HL-60/S4 (cell line): ENCODE measurements around the gene ATP6V0C.

Source experiments
- in situ Hi-C: fragments of 300-500 bp; cut with MboI; formaldehyde crosslinking; loops from 2 replicates; pipeline ENCODE4 v1.14.3; 2022; ENCODE audit warnings: low sequenced_read_pairs

ATP6V0C gene

DNA sequence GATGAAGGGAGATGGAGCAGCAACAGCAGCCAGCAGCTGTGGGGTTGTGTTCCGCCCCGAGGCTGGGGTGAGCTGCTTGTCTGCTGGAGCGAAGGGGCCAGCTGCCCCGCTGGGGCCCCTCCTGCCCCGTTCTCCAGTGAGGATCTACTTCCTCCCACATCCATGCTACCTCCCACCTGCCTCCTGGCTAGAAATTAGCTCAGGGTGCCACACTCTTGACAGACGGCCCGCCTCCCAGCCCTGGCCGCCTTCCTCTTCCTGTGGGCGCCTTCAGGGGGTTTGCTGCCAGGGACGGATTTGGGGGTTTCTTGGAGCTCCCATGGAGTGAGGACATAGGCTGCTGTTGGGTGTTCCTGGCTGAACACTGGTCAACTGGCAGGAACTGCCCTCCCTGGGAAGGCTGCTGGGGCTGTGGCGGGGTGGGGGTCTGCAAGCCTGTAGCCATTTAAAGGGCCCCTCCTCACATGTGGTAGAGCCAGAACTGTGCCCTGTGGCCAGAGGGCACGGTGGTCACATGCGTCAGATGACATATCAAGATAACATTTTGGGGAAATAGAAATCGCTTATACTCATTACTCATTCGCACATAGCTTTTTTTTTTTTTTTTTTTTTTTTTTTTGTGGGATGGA lies 25.7 kb upstream of the ATP6V0C start:
- in situ Hi-C loops: loop anchor here (25.0 kb wide), 1 partner anchor 476 kb away; the partner anchor contains the start of genes NPW and ZNF598

DNA sequence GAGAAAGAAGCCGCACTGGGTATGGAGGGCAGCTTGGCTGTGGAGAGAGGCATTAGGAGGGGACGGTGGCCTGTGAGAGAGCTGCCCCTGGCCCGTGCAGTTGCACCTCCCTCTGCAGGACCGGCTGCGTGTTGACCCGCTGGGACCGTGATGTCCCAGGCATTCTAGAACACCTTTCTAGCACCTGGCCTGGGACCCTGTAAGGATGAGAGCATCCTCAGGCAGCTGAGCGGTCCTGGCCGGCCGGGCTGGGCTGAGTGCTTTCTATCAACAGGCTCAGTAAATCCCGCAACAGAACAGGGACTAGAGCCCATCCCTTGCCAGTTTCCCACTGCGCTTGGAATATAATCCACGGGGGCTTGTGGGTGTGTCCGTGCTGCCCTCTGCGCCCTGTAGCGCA lies 24.2 kb upstream of the ATP6V0C start:
- in situ Hi-C loops: loop anchor here (25.0 kb wide), 1 partner anchor 477 kb away; the partner anchor contains the start of genes NPW and ZNF598

DNA sequence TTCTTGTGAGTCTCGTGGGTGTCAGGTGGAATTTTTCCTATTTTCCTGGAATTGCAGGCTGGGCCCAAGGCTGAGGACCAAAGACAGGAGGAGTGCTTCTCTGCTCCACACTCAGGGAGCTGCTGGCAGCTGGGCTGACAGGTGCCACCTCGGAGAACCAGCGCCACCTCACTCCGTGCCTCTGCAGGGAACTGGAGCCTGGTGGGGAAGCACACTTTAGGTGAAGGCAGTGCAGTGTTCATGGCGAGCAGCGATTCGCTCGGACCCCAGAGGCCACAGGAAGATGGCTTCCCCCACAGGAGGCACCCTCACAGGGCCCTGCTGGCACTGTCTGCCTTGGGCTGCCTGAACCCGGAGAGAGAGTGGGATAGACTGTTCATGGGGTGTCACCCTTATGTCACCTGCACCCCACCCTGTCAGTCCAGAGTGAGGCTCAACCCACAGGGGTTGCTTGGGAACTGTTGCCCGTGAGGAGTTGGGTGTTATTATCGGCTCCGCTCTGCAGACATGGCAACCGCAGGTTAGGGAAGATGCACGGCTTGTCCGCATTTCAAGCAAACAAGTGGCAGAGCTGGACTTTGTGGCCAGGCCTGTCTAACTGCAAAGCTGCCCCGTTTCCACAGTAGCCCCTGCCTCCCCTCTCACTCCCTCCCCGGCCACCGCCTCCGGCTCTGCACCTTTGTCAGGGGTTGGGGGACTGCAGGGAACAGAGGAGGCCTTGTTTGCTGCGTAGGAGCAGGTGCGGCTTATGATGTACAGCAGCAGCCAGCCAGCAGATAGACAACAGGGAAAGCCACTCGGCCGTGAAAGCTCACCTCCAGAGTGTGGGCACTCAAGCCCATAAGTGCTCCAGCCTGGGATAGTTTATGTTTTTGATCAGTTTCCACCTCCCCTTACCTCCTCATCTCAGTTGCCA lies 23.3 kb upstream of the ATP6V0C start:
- in situ Hi-C loops: loop anchor here (25.0 kb wide), 1 partner anchor 478 kb away; the partner anchor contains the start of genes NPW and ZNF598

DNA sequence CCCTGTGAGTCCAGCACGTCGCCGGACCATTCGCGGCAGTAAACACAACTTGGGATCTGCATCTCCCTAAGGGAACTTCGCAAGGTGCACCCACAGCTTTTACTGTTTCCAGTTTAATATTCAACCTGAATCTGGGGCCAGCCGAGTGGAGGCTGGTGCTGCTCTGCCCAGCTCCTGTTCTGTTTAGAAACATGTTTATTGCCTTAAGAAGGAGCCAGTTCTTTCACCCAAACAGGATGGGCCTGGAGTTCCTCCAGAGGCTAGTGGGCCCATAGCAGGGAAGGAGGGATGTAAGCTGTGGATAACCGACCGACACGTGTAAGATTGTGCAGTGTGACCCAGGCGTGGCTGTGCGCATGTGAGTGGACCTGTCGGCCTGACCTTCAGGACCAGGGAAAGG lies 21.5 kb upstream of the ATP6V0C start:
- in situ Hi-C loops: loop anchor here (25.0 kb wide), 1 partner anchor 480 kb away; the partner anchor contains the start of genes NPW and ZNF598

DNA sequence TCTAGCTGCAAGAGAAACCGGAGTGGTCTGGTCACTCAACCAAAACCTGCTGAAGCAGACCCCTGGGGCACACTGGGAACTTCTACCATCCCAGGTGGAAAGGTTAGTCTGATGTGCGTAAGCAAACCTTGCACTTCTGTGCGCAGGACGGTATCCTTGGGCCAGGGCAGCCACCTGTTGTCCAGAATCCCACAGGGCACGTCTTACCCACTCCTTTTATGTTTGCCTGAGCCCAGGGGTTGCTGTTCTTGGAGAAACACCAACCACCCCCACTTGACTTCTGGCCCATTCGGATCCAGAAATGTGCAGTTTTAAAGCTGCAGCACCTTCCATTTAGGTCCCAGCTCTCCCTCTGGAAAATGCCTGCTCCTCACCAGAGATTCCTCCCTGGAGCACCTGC lies 20.1 kb upstream of the ATP6V0C start:
- in situ Hi-C loops: loop anchor here (25.0 kb wide), 1 partner anchor 481 kb away; the partner anchor contains the start of genes NPW and ZNF598

DNA sequence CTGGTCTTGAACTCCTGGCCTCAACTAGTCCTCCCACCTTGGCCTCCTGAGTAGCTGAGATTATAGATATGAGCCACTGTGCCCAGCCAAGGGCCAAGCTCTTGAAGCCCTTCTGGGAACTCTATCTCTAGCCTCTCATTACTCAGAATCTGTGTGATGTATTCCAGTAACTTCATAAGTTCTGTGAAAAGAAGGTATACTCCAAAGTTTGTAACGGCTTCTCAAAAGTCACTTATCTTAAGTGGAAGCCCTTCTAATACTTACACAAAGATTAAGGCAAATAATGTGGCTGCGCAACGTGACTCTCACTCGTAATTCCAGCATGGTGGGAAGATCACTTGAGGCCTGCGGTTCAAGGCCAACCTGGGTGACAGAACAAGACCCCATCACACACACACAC lies 19.1 kb upstream of the ATP6V0C start:
- in situ Hi-C loops: loop anchor here (25.0 kb wide), 1 partner anchor 482 kb away; the partner anchor contains the start of genes NPW and ZNF598

DNA sequence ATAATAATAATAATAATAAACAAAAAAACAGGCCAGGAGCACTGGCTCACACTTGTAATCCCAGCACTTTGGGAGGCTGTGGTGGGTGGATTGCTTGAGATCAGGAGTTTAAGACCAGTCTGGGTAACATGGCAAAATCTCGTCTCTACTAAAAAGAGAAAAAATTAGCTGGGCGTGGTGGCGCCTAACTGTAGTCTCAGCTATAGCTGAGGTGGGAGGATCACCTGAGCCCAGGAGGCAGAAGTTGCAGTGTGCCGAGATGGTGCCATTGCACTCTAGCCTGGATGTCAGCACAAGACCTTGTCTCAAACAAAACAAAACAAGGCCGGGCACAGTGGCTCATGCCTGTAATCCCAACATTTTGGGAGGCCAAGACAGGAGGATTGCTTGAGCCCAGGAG lies 18.7 kb upstream of the ATP6V0C start:
- in situ Hi-C loops: loop anchor here (25.0 kb wide), 1 partner anchor 483 kb away; the partner anchor contains the start of genes NPW and ZNF598

DNA sequence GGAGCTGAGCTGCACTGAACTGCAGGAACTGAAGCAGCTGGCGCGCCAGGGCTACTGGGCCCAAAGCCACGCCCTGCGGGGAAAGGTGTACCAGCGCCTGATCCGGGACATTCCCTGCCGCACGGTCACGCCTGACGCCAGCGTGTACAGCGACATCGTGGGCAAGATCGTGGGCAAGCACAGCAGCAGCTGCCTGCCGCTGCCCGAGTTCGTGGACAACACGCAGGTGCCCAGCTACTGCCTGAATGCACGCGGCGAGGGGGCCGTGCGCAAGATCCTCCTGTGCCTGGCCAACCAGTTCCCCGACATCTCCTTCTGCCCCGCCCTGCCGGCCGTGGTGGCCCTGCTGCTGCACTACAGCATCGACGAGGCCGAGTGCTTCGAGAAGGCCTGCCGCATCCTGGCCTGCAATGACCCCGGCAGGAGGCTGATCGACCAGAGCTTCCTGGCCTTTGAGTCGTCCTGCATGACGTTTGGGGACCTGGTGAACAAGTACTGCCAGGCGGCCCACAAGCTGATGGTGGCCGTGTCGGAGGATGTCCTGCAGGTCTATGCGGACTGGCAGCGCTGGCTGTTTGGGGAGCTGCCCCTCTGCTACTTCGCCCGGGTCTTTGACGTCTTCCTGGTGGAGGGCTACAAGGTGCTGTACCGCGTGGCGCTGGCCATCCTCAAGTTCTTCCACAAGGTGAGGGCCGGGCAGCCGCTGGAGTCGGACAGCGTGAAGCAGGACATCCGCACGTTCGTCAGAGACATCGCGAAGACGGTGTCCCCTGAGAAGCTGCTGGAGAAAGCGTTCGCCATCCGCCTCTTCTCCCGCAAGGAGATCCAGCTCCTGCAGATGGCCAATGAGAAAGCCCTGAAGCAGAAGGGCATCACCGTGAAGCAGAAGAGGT lies 17.3 kb upstream of the ATP6V0C start:
- in situ Hi-C loops: loop anchor here (25.0 kb wide), 1 partner anchor 484 kb away; the partner anchor contains the start of genes NPW and ZNF598

DNA sequence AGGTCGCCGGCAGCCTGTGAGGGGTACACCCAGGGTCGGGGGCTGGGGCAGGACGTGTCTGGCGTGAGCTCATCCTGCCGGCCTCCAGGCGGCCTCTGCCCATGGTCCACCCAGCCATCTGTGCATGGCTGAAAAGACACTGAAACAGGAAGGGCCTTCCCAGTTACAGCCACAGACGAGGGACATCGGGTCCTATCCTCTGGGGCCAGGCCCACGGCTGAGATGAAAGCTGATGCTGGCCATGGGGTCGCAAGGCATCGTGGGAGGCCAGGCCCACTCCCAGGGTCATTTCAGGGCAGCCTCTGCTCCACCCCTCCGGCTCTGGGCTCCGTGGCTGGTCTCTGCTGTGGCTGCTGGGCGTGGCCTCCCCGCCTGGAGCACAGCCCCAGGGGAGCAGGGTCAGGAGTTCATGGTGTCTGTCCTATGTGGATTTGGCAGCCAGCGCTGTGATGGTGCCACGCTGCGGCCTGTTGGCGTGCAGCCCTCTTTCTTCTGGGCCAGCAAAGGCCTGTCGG lies 16.6 kb upstream of the ATP6V0C start:
- in situ Hi-C loops: loop anchor here (25.0 kb wide), 1 partner anchor 485 kb away; the partner anchor contains the start of genes NPW and ZNF598

DNA sequence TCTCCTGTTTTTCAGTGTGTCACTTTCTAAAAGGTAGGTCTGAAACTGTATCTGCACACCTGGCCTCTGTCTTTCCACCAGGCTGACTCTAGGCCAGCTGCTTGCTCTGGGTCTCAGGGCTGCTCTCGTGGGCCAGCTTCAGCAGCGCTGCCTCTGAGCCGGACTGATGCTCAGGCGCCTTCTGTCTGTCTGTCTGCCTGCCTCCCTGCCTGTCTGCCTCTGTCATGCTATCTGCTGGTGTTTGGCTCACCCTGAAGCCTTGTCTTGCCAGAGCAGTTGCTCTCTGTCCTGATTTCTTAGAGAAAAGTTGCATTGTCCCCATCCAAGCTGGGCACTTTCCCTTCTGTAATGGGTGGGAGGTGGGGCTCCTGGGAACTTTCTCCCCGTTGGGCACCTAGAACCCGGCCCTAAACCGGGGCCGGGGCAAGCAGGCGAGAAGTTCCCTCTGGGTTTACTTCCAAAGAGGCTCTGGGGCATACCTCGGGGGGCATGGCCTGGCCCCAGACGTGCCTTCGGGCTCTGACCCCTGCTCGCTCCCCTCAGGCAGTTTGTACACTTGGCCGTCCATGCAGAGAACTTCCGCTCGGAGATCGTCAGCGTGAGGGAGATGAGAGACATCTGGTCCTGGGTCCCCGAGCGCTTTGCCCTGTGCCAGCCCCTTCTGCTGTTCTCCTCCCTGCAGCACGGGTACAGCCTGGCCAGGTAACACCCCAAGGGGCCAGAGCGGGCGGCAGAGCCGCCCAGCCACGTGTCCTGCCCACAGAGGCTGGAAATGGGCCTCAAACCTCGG lies 15.9 kb upstream of the ATP6V0C start:
- in situ Hi-C loops: loop anchor here (25.0 kb wide), 1 partner anchor 486 kb away; the partner anchor contains the start of genes NPW and ZNF598

DNA sequence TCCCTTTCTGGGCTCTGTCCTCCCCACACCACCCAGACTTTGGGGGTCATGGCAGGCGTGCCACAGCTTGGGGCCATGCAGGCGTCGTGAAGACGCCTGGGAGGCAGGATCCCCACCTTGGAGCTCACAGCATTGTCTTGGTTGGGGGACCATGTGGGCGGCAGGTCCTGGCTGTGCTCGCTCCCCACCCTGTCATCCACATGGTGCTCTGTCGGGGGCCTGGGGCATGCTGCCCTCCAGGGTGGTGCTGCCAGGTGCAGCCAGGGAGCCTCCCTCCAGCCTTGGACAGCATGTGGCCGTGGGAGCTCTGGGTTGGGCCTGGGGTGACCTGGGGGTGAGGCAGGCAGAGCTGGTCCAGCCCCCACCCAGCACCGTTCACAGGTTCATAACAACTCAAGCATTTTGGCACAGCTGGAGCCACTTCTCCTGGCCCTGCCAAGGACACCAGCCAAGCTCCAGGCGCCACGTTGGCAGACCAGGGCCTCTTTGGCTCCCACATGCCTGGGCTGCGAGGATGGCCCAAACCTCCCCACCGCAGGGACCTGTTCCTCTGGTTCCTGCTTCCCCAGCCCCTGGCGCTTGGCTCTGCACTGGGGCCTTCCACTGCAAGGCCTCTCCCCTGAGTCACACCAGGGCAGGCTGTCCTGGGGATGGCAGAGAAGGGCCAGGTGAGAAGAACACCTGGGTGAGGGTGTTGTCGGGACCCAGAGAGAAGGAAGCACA lies 15.1 kb upstream of the ATP6V0C start:
- in situ Hi-C loops: loop anchor here (25.0 kb wide), 1 partner anchor 486 kb away; the partner anchor contains the start of genes NPW and ZNF598

DNA sequence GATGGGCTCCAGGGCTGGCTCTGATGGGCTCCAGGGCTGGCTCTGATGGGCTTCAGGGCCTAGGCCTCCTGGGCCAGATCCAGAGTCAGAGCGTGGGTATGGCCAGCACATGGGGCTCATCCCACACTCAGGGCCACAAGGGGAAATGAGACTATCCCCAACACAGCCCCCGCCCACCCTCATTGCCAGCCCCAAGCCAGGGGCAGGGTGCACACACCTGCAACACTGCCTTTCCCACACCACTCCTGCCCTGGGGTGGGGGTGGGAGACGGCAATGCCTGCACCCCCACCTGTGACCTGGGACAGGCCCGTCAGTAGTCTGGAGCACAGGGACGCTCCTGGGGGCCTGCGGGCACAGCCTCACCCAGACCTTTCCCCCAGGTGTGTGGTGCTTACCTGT lies 14.3 kb upstream of the ATP6V0C start:
- in situ Hi-C loops: loop anchor here (25.0 kb wide), 1 partner anchor 487 kb away; the partner anchor contains the start of genes NPW and ZNF598

DNA sequence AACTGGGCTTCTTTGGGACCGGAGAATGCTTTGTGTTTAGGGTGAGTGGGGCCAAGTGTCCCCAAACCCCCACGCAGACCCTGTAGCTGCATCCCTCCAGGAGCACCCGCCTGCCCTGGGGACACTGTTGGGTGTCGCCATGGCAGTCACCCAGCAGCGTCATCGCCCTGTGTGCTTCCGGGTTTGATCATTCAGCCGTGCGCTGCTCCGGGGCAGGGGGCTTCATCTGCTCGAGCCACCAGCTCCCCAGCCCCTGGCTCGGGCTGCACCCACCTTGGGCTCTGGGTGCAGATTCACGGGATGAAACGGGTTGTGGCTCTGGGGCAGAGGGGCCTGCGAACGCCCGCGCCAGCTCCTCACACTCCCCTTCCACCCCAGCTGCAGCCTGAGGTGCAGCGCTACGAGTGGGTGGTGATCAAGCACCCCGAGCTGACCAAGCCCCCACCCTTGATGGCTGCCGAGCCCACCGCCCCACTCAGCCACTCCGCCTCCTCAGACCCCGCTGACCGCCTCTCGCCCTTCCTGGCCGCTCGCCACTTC lies 13.8 kb upstream of the ATP6V0C start:
- in situ Hi-C loops: loop anchor here (25.0 kb wide), 1 partner anchor 488 kb away; the partner anchor contains the start of genes NPW and ZNF598

DNA sequence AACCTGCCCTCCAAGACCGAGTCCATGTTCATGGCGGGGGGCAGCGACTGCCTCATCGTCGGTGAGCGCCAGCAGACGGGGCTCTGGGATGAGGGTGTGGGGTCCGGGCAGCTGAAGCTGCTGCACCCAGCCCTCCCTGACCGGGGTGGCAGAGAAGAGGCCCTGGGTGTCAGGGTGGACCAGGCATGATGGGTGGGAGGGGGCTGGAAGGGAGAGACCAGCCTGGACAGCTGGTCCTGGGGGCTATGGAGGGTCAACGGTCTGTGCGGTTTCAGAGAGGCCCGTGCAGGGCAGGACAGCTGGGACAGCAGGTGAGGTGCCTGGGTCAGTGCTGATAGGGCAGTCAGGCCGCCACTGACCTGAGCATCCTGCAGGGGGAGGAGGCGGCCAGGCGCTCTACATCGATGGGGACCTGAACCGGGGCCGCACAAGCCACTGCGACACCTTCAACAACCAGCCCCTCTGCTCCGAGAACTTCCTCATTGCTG lies 13.3 kb upstream of the ATP6V0C start:
- in situ Hi-C loops: no loop called here

DNA sequence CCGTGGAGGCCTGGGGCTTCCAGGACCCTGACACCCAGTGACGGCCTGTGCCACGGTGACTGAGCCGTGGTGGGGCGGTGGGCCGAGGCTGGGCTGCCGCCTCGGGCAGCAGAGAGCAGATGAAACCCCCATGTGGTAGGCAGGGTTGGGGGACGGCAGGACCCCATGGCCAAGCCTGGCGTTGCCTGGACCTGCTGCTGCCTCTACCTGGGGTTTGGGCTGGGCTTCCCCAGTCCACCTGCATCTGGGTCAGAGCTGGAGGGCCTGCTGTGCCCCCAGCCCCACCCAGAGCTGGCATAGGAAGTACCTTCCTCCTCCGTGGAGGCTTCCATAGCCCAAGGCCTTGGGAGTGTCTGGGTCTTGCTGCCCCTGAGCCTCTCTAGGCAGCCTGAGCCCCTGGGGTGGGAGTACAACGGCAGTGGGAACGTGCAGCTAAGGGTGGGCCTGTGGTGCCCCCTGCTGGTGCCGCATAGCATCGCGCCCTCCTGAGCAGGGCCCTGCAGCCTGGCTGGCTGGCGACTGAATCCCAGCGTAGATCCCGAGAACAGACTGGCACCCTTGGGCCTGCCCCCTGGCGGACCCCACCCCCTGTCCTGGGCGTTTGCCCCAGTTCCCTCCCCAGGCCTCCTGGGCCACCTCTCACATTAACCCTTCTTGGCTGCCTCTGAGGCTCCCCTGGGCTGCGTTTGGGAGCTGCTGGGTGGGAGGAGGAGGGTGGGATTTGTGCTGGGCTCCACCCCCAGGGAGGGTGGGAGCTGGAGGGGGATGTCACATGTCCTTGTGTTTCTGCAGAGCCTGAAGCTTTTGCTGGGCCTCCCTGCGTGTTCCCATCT lies 12.6 kb upstream of the ATP6V0C start:
- in situ Hi-C loops: no loop called here

DNA sequence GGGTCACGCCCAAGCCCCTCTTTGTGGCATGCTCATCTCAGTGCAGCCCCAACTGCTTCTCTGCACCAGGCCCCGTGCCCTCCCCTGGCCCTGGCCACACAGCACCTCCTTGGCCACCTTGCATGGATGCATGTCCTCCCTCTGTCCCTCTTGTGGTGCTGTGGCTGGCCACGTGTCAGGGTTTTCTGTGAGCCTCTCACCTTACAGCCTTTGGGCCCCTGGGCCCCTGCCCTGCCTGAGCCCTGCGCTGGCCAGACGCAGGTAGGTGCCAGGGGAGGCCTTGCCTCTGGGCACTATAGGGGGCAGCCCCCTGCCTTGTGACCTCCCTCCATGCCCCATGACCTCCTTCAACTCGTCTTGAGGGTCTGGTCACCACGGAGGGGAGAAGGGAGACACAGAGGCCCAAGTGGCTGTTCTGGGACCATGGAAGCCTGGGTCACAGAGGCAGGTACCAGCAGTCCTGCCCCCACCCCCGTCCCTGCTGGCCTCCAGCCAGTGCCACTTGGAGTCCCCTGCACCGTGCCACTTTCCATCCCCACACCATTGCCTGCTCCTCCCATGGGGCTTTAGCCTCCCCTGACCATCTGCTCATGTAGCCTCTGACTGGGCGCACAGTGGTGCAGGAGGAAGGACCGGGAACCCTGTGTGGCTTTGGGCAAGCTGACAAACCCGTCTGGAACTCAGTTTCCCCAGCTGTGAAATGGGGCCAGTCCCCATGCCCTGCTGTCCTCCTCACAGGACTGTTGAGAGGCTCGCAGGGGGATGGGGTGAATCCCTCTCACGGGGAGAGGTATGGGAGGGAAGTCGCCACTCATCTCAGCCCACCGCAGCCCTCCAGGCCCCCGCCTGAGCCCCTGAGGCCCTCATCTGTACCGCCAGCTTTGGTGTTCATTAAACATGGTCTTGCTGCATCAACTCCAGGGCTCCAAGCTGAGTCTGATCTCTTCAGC lies 11.5 kb upstream of the ATP6V0C start:
- in situ Hi-C loops: no loop called here
